ENCODE measurements around the gene NOTO.

GRCh38 chr2:73250872-73251846, 48.8 kb downstream of the NOTO start:
- TF ChIP-seq, protein P1, sequence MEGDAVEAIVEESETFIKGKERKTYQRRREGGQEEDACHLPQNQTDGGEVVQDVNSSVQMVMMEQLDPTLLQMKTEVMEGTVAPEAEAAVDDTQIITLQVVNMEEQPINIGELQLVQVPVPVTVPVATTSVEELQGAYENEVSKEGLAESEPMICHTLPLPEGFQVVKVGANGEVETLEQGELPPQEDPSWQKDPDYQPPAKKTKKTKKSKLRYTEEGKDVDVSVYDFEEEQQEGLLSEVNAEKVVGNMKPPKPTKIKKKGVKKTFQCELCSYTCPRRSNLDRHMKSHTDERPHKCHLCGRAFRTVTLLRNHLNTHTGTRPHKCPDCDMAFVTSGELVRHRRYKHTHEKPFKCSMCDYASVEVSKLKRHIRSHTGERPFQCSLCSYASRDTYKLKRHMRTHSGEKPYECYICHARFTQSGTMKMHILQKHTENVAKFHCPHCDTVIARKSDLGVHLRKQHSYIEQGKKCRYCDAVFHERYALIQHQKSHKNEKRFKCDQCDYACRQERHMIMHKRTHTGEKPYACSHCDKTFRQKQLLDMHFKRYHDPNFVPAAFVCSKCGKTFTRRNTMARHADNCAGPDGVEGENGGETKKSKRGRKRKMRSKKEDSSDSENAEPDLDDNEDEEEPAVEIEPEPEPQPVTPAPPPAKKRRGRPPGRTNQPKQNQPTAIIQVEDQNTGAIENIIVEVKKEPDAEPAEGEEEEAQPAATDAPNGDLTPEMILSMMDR (IDR thresholded peaks at IDR 0.05) = no peak
- TF ChIP-seq POLR2A (IDR thresholded peaks at IDR 0.05) = no peak

All from esophagus squamous epithelium (tissue), 4 donors.